ENCODE measurements around the gene MYO6.

DNA sequence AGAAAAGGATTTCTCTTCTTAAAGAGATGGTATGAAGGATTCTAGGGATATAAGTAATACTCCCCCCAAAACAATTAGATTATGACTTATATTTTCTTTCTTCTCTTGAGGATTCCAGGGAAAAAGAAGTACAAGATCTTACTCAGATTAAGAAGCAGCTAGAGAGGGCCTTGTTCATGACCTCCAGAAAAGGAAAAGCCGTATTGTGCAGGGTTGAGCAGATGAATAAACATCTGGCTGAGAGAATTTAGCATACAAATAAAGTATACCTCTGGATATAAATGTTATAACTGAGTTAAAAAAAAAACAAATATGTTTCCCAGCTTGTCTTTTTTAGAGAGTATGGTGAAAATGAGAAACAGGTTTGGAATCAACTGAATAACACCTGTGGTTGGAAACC lies 11.3 kb downstream of the MYO6 start:
- TF ChIP-seq TAF1 (IDR thresholded peaks at IDR 0.05; ENCODE audit: borderline replicate concordance, low read depth, low read length) (no peak), POLR2A (IDR thresholded peaks at IDR 0.05; ENCODE audit: low read depth, low read length) (no peak)

Measured in GM12892 (cell line).